IMR-90 (cell line): Measurements from ENCODE around the gene GRID1. TPM values are rescaled to one million over a fixed set of nuclear protein-coding genes. Genes with fewer than 3 reads are reported as not detected.

Source experiments
- ATAC-seq: fragments of 200-7000 bp; cut with Tn5 transposase; 2 replicates; pipeline ENCODE4 v1.9.1; 2020; ENCODE audit warnings: low read depth, mild to moderate bottlenecking, moderate library complexity
- BruUV-seq: library from RNA; stranded (reverse); fragments of 400-500 nt; replicated peaks from 2 replicates; lab custom pipeline; 2021; lab: Mats Ljungman, UMichigan
- CTCF ChIA-PET: fragments of 300-600 bp; formaldehyde crosslinking; extraction: SDS; loops from one replicate; lab custom pipeline; 2021; ENCODE audit warnings: antibody characterized with exemption; lab: Yijun Ruan, JAX
- POLR2A ChIA-PET: fragments of 300-600 bp; sonication (Branson Sonifier 250); formaldehyde crosslinking; loops from one replicate; lab custom pipeline; 2022; ENCODE audit warnings: antibody characterized with exemption; ENCODE audit not compliant: unreplicated experiment; lab: Charles Lee
- DNase-seq: peaks from one replicate; pipeline ENCODE4 v3.0.0; 2013
- H2AFZ ChIP-seq: replicated peaks from 2 replicates; pipeline ENCODE3; 2013; ENCODE audit warnings: low read length, mild to moderate bottlenecking; ENCODE audit not compliant: poor library complexity
- H2AK5ac ChIP-seq: 2 replicates; pipeline ENCODE4 v1.6.1; 2013; ENCODE audit warnings: low read depth, low read length, inconsistent platforms
- H2AK9ac ChIP-seq: replicated peaks from 2 replicates; pipeline ENCODE3; 2013; ENCODE audit warnings: mild to moderate bottlenecking, low read depth, low read length, moderate library complexity; ENCODE audit not compliant: poor library complexity
- H2BK120ac ChIP-seq: 2 replicates; pipeline ENCODE4 v1.6.1; 2013; ENCODE audit warnings: low read depth, low read length, inconsistent platforms
- H2BK15ac ChIP-seq: 3 replicates; pipeline ENCODE4 v1.6.1; 2013; ENCODE audit warnings: low read depth, low read length, inconsistent platforms
- H2BK20ac ChIP-seq: 2 replicates; pipeline ENCODE4 v1.6.1; 2013; ENCODE audit warnings: low read depth, mild to moderate bottlenecking, inconsistent platforms, low read length, moderate library complexity
- H2BK5ac ChIP-seq: 2 replicates; pipeline ENCODE4 v1.6.1; 2013; ENCODE audit warnings: mild to moderate bottlenecking, low read depth, low read length, inconsistent platforms; ENCODE audit not compliant: poor library complexity, severe bottlenecking
- H3K14ac ChIP-seq: replicated peaks from 2 replicates; pipeline ENCODE4 v1.6.1; 2013; ENCODE audit warnings: low read depth, low read length, inconsistent platforms
- H3K18ac ChIP-seq: 2 replicates; pipeline ENCODE4 v1.6.1; 2013; ENCODE audit warnings: low read depth, low read length, control low read depth
- H3K23ac ChIP-seq: 2 replicates; pipeline ENCODE4 v1.6.1; 2013; ENCODE audit warnings: low read depth, low read length, inconsistent platforms
- H3K27ac ChIP-seq: 2 replicates; pipeline ENCODE4 v1.5.1; 2013; ENCODE audit warnings: mild to moderate bottlenecking, control low read depth, low read length; ENCODE audit not compliant: insufficient read depth
- H3K27me3 ChIP-seq: 2 replicates; pipeline ENCODE4 v1.6.1; 2013; ENCODE audit warnings: low read length; ENCODE audit not compliant: control insufficient read depth, insufficient read depth
- H3K36me3 ChIP-seq: 2 replicates; pipeline ENCODE4 v1.6.1; 2013; ENCODE audit warnings: low read length, mixed read lengths; ENCODE audit not compliant: control insufficient read depth, insufficient read depth
- H3K4ac ChIP-seq: 2 replicates; pipeline ENCODE4 v1.6.1; 2013; ENCODE audit warnings: low read depth, low read length, inconsistent platforms
- H3K4me1 ChIP-seq: 2 replicates; pipeline ENCODE4 v1.6.1; 2013; ENCODE audit warnings: low read length, mixed read lengths; ENCODE audit not compliant: control insufficient read depth, insufficient read depth
- H3K4me2 ChIP-seq: 2 replicates; pipeline ENCODE4 v1.6.1; 2013; ENCODE audit warnings: low read depth, mild to moderate bottlenecking, control low read depth, low read length, moderate library complexity
- H3K4me3 ChIP-seq: 2 replicates; pipeline ENCODE4 v1.5.1; 2013; ENCODE audit warnings: low read depth, mild to moderate bottlenecking, control low read depth, low read length, moderate library complexity; ENCODE audit not compliant: insufficient read depth
- H3K56ac ChIP-seq: 2 replicates; pipeline ENCODE4 v1.6.1; 2013; ENCODE audit warnings: low read length, inconsistent platforms; ENCODE audit not compliant: insufficient read depth; ENCODE audit errors: extremely low read depth
- H3K79me1 ChIP-seq, 2 experiments: 2 replicates each; pipeline ENCODE4 v1.6.1; 2013; ENCODE audit warnings: low read length in 2 of 2, inconsistent platforms in 1 of 2, low read depth in 1 of 2
- H3K9ac ChIP-seq: 2 replicates; pipeline ENCODE4 v1.6.1; 2013; ENCODE audit warnings: low read depth, low read length, control low read depth
- H3K9me1 ChIP-seq: 2 replicates; pipeline ENCODE4 v1.6.1; 2013; ENCODE audit warnings: low read length, inconsistent platforms; ENCODE audit not compliant: insufficient read depth
- H3K9me3 ChIP-seq: 2 replicates; pipeline ENCODE4 v1.6.1; 2013; ENCODE audit warnings: low read length; ENCODE audit not compliant: control insufficient read depth, insufficient read depth
- H4K20me1 ChIP-seq: 2 replicates; pipeline ENCODE4 v1.6.1; 2013; ENCODE audit warnings: low read length, inconsistent platforms; ENCODE audit not compliant: insufficient read depth
- H4K5ac ChIP-seq: 2 replicates; pipeline ENCODE4 v1.6.1; 2013; ENCODE audit warnings: mild to moderate bottlenecking, low read depth, low read length, control low read depth
- H4K8ac ChIP-seq, 2 experiments: 2 replicates each; pipeline ENCODE4 v1.6.1; 2013; ENCODE audit warnings: low read depth in 2 of 2, low read length in 2 of 2, control low read depth in 1 of 2, inconsistent platforms in 1 of 2
- H4K91ac ChIP-seq: 2 replicates; pipeline ENCODE4 v1.6.1; 2013; ENCODE audit warnings: low read depth, low read length, inconsistent platforms; ENCODE audit not compliant: insufficient read depth
- MAFK ChIP-seq: IDR thresholded peaks from 2 replicates; pipeline ENCODE4 v1.6.1; 2012; ENCODE audit warnings: low read depth, low read length, improper control_type of control experiment
- MXI1 ChIP-seq: IDR thresholded peaks from 2 replicates; pipeline ENCODE4 v1.6.1; 2012; ENCODE audit warnings: low read depth, mild to moderate bottlenecking, low read length, moderate library complexity, borderline replicate concordance
- WGBS, 2 experiments: methylation state at CpG; one replicate each; pipeline versions ENCODE4 v1.1.5 to v1.1.7; 2013; ENCODE audit warnings: missing lambda C conversion rate in 2 of 2; ENCODE audit not compliant: insufficient read length in 1 of 2; ENCODE audit errors: extremely low coverage in 2 of 2; 5-methylcytosine and 5-hydroxymethylcytosine counted together
- dilution Hi-C: fragments of 300-500 bp; cut with HindIII; formaldehyde crosslinking; loops from one replicate; pipeline ENCODE4 v1.14.3; 2018; ENCODE audit warnings: low sequenced_read_pairs; ENCODE audit not compliant: unreplicated experiment
- in situ Hi-C: fragments of 300-500 bp; cut with MboI; formaldehyde crosslinking; loops from 3 replicates; pipeline ENCODE4 v1.14.3; 2019; ENCODE audit warnings: low sequenced_read_pairs, inconsistent platforms, mixed read lengths
- intact Hi-C: fragments of 100-400 bp; cut with micrococcal nuclease; formaldehyde crosslinking; loops from 2 replicates; pipeline ENCODE4 v1.10.0; 2022
- polyA plus RNA-seq, 3 experiments: library from polyadenylated mRNA; depleted of rRNA; stranded (reverse); fragments of >200 nt; gene quantifications; 2 replicates each; pipeline ENCODE4 v1.2.3, GENCODE V29; 2012; ENCODE audit warnings: low replicate concordance in 1 of 3
- total RNA-seq: library from RNA; depleted of rRNA; stranded (reverse); fragments of >200 nt; gene quantifications from 2 replicates; pipeline ENCODE4 v1.2.3, GENCODE V29; 2012
- TF ChIP-seq, protein P1 (sequence below): fragments of 150-350 bp; IDR thresholded peaks from 2 replicates; pipeline ENCODE4 v1.6.1; 2017; ENCODE audit warnings: mild to moderate bottlenecking, antibody characterized with exemption, low read length, low read depth

The GRID1 gene
- total and polyA plus RNA-seq, 2 of the 4 experiments (the other 2 are of a cell fraction), result not detected

DNA sequence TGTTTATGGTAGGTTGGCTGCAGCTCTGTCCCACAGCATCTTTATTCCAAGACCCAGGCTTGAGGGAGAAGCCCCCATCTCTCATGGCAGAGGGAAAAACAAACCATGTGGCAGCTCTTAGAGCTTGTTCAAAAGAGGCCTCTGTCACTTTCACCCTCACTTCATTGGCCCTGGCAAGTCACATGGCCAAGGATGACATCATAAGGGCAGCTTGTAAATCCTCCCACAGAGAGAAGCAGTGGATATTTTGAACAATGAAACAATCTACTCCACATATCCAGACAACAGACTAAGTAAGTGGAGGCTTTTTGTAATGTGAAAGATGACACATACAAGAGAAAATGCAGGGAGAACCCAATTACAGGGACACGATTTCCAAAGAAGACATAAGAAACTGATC is 108.1 kb downstream of the GRID1 start:
- Histone ChIP-seq H3K9me1 (no peaks in the 10 kb centered on the region), H3K27me3 (no peaks in the 10 kb centered on the region; the same call in 1 of the 2 replicates), H3K14ac (no peak overlapping the region), H4K20me1 (no peaks in the 10 kb centered on the region), H2BK5ac (no peak overlapping the region), H2BK20ac (no peak overlapping the region), H3K27ac (no peak overlapping the region), H3K36me3 (no peaks in the 10 kb centered on the region), H3K4ac (no peak overlapping the region), H2BK120ac (no peak overlapping the region), H4K91ac (no peak overlapping the region), H2AFZ (no peak overlapping the region), H2AK5ac (no peak overlapping the region), H3K4me3 (no peak overlapping the region), H4K8ac (no peak overlapping the region), H2AK9ac (no peak overlapping the region), H3K4me2 (no peak overlapping the region), H3K9me3 (no peaks in the 10 kb centered on the region), H2BK15ac (no peak overlapping the region), H3K4me1 (no peaks in the 10 kb centered on the region), H3K9ac (no peak overlapping the region), H3K18ac (no peak overlapping the region), H3K23ac (no peak overlapping the region), H3K56ac (no peak overlapping the region), H3K79me1 (no peaks in the 10 kb centered on the region), H4K5ac (no peak overlapping the region)
- ChIA-PET CTCF (no interaction called here), POLR2A (no interaction called here)
- in situ Hi-C loops, result no loop called here
- ATAC-seq (no peak), DNase-seq (peak; percentile 0)
- TF ChIP-seq MAFK (no peak), MXI1 (no peak)
- TF ChIP-seq, protein P1, sequence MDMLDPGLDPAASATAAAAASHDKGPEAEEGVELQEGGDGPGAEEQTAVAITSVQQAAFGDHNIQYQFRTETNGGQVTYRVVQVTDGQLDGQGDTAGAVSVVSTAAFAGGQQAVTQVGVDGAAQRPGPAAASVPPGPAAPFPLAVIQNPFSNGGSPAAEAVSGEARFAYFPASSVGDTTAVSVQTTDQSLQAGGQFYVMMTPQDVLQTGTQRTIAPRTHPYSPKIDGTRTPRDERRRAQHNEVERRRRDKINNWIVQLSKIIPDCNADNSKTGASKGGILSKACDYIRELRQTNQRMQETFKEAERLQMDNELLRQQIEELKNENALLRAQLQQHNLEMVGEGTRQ, result 0 out of 2 replicates have a peak, but pooled peaks have one; percentile 18
- no CpG with 5 or more reads among the region's 1 CpG for WGBS, 2 experiments
- dilution Hi-C loops, result no loop called here
- no TSS peak for BruUV-seq
- intact Hi-C loops, result no loop called here
